ENCODE results near the gene GPLD1.

DNA sequence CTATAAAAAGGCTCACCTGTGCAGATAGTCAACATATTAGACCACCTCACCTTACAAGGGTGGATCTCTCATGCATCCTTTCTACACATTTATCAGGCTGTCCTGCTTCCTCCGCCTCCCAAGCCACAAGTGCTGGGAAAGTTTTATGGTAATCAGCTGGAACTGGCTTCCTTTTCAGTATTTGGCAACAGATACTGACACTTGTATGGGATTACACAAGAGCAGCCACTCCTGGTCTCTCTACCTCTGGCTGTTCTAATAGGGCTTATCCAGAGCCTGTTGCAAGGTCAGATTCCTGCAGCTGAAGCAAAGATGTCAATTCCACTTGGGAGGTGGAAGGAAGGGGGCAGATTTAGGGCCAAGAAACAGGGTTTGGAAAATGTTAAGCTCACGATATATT is 503 bp upstream of the GPLD1 start:
- TF ChIP-seq POLR2A (IDR thresholded peaks at IDR 0.05) (no peak), POLR2AphosphoS5 (IDR thresholded peaks at IDR 0.05; ENCODE audit: insufficient read depth in 1 of 2, low read depth in 1 of 2) (peak in 1 of 2 donors; percentile 11)

Measured in vagina (tissue), 2 donors.